Measurements from ENCODE around the gene ASS1.

ASS1 gene

GRCh38 chr9:130532426-130533080 is 87.8 kb downstream of the ASS1 start:
- DNase-seq (ENCODE audit: low read depth in 2 of 2) = no peak

- no peak for DNase-seq (ENCODE audit: low read depth in 2 of 2)
Measured at GRCh38 chr9:130535818-130536521, 91.2 kb downstream of the ASS1 start.

- no peak for DNase-seq (ENCODE audit: low read depth in 2 of 2)
Measured at GRCh38 chr9:130536701-130537107, 91.9 kb downstream of the ASS1 start.

- DNase-seq (ENCODE audit: low read depth in 2 of 2) = no peak
Measured at GRCh38 chr9:130537346-130538050, 92.7 kb downstream of the ASS1 start.

GRCh38 chr9:130539420-130540223 is 94.9 kb downstream of the ASS1 start:
- no peak for DNase-seq (ENCODE audit: low read depth in 2 of 2)

- no peak for DNase-seq (ENCODE audit: low read depth in 2 of 2)
Measured at GRCh38 chr9:130541533-130541932, 96.8 kb downstream of the ASS1 start.

GRCh38 chr9:130542038-130542437 is 97.3 kb downstream of the ASS1 start:
- DNase-seq (ENCODE audit: low read depth in 2 of 2) = no peak

GRCh38 chr9:130542457-130543228 is 97.9 kb downstream of the ASS1 start:
- no peak for DNase-seq (ENCODE audit: low read depth in 2 of 2)

- no peak for DNase-seq (ENCODE audit: low read depth in 2 of 2)
Measured at GRCh38 chr9:130543368-130543767, 98.6 kb downstream of the ASS1 start.

GRCh38 chr9:130543859-130544258 is 99.1 kb downstream of the ASS1 start:
- no peak for DNase-seq (ENCODE audit: low read depth in 2 of 2)

GRCh38 chr9:130544364-130544763 is 99.6 kb downstream of the ASS1 start:
- DNase-seq (ENCODE audit: low read depth in 2 of 2) = no peak

- DNase-seq (ENCODE audit: low read depth in 2 of 2) = no peak
Measured at GRCh38 chr9:130548103-130548502, 103.3 kb downstream of the ASS1 start.

GRCh38 chr9:130549093-130549735 is 104.5 kb downstream of the ASS1 start:
- no peak for DNase-seq (ENCODE audit: low read depth in 2 of 2)
